Inferior parietal cortex (tissue), 1 donor: Measurements from ENCODE around the gene SLCO3A1.
"Not testable (repeated sequence)": the region's sequence is repeated elsewhere in the genome, so short reads cannot be mapped to it uniquely, and the experiment has no call there.

Experiments
- DNase-seq: peaks from one replicate; pipeline ENCODE4 v3.0.0-alpha.2; 2016; ENCODE audit errors: extremely low spot score

SLCO3A1 gene

GRCh38 chr15:92207601-92208000 is 354.1 kb downstream of the SLCO3A1 start:
- DNase-seq: not testable (repeated sequence)
